ENCODE data around the gene EDEM1.
"Not testable (repeated sequence)": the region's sequence is repeated elsewhere in the genome, so short reads cannot be mapped to it uniquely, and the experiment has no call there.

Gene EDEM1

GRCh38 chr3:5239602-5240001, 52.1 kb downstream of the EDEM1 start:
- DNase-seq = no peak

- DNase-seq = no peak
These were observed 53.2 kb downstream of the EDEM1 start for GRCh38 chr3:5240740-5241139.

- DNase-seq = not testable (repeated sequence)
These were observed 55.3 kb downstream of the EDEM1 start for GRCh38 chr3:5242785-5243184.

GRCh38 chr3:5245927-5246326, 58.4 kb downstream of the EDEM1 start:
- no peak for DNase-seq

- no peak for DNase-seq
These were observed 61.3 kb downstream of the EDEM1 start for GRCh38 chr3:5248822-5249221.

GRCh38 chr3:5250467-5251195, 63.1 kb downstream of the EDEM1 start:
- DNase-seq = no peak

- DNase-seq = no peak
These were observed 63.7 kb downstream of the EDEM1 start for GRCh38 chr3:5251196-5251583.

- no peak for DNase-seq
These were observed 64.6 kb downstream of the EDEM1 start for GRCh38 chr3:5252131-5252530.

- DNase-seq = no peak
These were observed 67.0 kb downstream of the EDEM1 start for GRCh38 chr3:5254281-5255048.

GRCh38 chr3:5255404-5256344, 68.2 kb downstream of the EDEM1 start:
- DNase-seq = no peak

GRCh38 chr3:5258526-5258925, 71.0 kb downstream of the EDEM1 start:
- no peak for DNase-seq

GRCh38 chr3:5260992-5261501, 73.5 kb downstream of the EDEM1 start:
- no peak for DNase-seq

- DNase-seq = no peak
These were observed 75.0 kb downstream of the EDEM1 start for GRCh38 chr3:5262507-5262906.

GRCh38 chr3:5264093-5264600, 76.6 kb downstream of the EDEM1 start:
- no peak for DNase-seq

GRCh38 chr3:5264896-5265770, 77.6 kb downstream of the EDEM1 start:
- DNase-seq = no peak

- no peak for DNase-seq
These were observed 79.7 kb downstream of the EDEM1 start for GRCh38 chr3:5267252-5267651.

GRCh38 chr3:5267889-5268288, 80.4 kb downstream of the EDEM1 start:
- DNase-seq = no peak

Measured in activated CD4-positive, alpha-beta T cell treated with anti-CD3 and anti-CD28 coated beads for 4 hours (primary cell).